Cerebellar cortex (tissue), 1 donor: ENCODE data around the gene FARS2.

Source experiments
- DNase-seq: peaks from one replicate; pipeline ENCODE4 v3.0.0-alpha.2; 2015; ENCODE audit warnings: low spot score

The FARS2 gene

GRCh38 chr6:5584078-5584482, 322.8 kb downstream of the FARS2 start:
- DNase-seq = no peak

- DNase-seq = no peak
Measured at GRCh38 chr6:5587648-5588047, 326.3 kb downstream of the FARS2 start.

GRCh38 chr6:5589422-5590141, 328.3 kb downstream of the FARS2 start:
- no peak for DNase-seq

GRCh38 chr6:5590187-5590586, 328.9 kb downstream of the FARS2 start:
- DNase-seq = no peak

- no peak for DNase-seq
Measured at GRCh38 chr6:5592886-5593519, 331.7 kb downstream of the FARS2 start.

- DNase-seq = no peak
Measured at GRCh38 chr6:5595184-5595583, 333.9 kb downstream of the FARS2 start.

GRCh38 chr6:5597413-5597812, 336.1 kb downstream of the FARS2 start:
- no peak for DNase-seq

- DNase-seq = no peak
Measured at GRCh38 chr6:5598123-5598522, 336.8 kb downstream of the FARS2 start.

GRCh38 chr6:5599127-5599526, 337.8 kb downstream of the FARS2 start:
- no peak for DNase-seq

- DNase-seq = no peak
Measured at GRCh38 chr6:5605937-5606336, 344.6 kb downstream of the FARS2 start.

- peak; percentile 6 for DNase-seq
Measured at GRCh38 chr6:5606546-5606945, 345.2 kb downstream of the FARS2 start.

- no peak for DNase-seq
Measured at GRCh38 chr6:5610640-5611039, 349.3 kb downstream of the FARS2 start.

GRCh38 chr6:5617179-5617578, 355.9 kb downstream of the FARS2 start:
- DNase-seq = no peak

GRCh38 chr6:5619249-5619648, 357.9 kb downstream of the FARS2 start:
- no peak for DNase-seq

GRCh38 chr6:5622276-5623005, 361.1 kb downstream of the FARS2 start:
- no peak for DNase-seq

GRCh38 chr6:5623769-5624168, 362.5 kb downstream of the FARS2 start:
- no peak for DNase-seq

- no peak for DNase-seq
Measured at GRCh38 chr6:5624256-5624655, 362.9 kb downstream of the FARS2 start.

GRCh38 chr6:5626727-5627426, 365.6 kb downstream of the FARS2 start:
- no peak for DNase-seq

- DNase-seq = no peak
Measured at GRCh38 chr6:5630636-5631035, 369.3 kb downstream of the FARS2 start.

GRCh38 chr6:5632348-5632935, 371.1 kb downstream of the FARS2 start:
- no peak for DNase-seq

GRCh38 chr6:5634525-5634924, 373.2 kb downstream of the FARS2 start:
- DNase-seq = no peak
